HTERT RPE-1 (cell line): ENCODE results near the gene RAP1GAP2.
"Not testable (repeated sequence)": the region's sequence is repeated elsewhere in the genome, so short reads cannot be mapped to it uniquely, and the experiment has no call there.

ENCODE experiments used
- in situ Hi-C: fragments of 300-500 bp; cut with MboI; formaldehyde crosslinking; loops from 4 replicates; pipeline ENCODE4 v1.14.3; 2020; ENCODE audit warnings: low sequenced_read_pairs

RAP1GAP2 gene

DNA sequence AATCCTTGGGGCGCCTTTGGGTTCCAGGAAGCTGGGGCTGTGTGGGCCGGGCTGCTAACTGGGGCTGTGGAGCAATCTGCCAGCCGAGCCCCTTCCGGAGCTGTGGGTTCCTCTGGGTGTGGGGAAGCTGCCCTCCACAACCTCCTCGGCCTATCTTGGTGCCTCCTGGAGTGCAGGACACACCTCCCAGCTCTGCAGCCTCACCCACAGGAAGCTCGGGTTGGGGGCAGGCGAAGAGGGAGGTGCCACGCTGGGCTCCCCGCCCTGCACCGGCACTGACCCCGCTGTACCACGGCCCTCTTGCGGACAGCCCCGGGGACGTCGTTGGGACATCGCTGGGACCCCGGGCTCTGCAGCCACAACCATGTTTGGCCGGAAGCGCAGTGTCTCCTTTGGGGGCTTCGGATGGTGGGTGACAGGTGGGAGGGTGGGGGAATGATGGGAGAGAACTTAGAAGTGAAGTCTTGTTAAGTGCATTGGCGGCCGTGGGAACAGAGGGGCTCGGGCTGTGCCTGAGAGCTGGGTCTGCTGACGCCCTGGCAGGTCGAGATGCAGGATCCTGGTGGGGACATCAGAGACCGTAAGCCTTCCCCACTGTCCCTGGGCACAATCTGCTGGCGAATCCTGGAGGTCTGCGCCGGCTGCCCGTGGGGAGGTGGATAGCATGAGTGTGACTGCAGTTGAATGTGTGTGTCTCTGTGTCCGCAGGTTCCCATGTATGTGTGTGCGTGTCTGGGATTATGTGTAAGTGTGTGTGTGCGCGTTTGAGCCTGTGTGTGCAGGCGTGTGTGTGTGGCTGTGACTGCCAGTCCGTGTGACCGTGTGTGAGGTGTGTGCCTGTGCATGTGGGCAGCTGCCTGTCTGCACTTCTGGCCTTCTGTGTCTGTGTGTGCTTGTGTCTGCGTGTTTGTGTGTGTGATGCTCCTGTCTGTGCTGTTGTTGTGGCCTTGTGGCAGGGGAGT lies at the start of gene RAP1GAP2:
Gene RAP1GAP2 (plus strand): TSS at position 275 of the 962 bp plus-strand sequence. CDS start 90 bp downstream, at position 365.
- in situ Hi-C loops: no loop called here

DNA sequence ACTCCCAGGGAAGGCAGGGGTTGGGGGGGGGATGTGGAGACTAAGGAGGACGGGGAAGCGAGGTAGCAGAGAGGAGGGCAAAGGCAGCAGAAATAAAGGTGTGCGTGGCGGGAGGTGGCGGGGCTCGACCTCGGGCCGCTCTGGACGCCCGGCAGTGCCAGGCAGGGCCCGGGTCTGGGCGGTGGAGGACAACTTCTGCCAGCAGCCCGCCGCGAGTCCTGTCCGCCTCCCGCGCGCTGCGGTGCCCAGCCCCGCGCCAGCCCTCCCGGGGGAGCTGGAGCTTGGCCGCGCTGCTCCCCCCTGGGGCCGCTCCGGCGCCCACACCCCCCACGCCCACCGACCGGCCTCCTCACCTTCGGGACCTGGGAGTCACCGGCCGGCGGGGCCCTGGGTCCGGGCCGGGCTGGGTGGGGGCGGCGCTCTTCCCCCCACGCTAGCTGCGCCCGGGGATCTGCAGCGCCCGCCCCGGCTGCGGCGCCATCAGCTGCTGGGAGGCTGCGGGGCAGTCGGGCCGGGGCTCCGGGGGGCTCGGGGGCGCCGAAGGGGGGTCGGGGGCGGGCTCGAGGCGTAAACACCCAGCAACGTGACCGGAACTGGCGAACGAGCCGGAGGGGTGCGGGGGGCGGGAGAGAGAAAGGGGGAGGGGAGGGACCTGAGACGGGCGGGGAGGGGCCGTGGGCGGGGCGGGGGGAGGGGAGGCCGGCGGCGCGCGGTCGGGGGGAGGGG lies 47.0 kb upstream of the RAP1GAP2 start, which contains the start of gene CCDC92B:
Gene CCDC92B (minus strand): TSS at position 595 of the 726 bp plus-strand sequence. CDS start 14,507 bp downstream, outside the sequence.
- in situ Hi-C loops: no loop called here

DNA sequence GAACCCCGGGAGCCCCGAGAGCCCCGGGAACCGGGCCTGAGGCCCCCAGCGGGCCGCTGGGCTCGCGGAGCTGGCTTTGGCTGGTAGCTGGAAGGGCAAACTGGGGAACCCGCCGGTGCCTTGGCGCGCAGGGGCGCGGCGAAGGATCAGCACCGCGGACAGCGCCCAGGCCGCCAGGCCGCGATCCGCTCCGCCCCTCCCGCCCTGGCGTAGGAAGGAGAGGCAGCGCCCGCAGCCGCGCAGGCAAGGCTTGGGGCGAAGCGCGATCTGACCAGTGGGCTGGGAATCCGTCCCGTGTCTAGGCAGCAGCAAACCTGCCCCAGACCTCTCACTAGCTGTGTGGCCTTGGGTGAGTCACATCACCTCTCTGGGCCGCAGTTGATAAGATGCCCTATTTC lies 46.5 kb upstream of the RAP1GAP2 start:
- in situ Hi-C loops: no loop called here

GRCh38 chr17:2750721-2751120 lies 45.5 kb upstream of the RAP1GAP2 start:
- in situ Hi-C loops: no loop called here

- in situ Hi-C loops: no loop called here
Measured at GRCh38 chr17:2751491-2751890, 44.7 kb upstream of the RAP1GAP2 start.

DNA sequence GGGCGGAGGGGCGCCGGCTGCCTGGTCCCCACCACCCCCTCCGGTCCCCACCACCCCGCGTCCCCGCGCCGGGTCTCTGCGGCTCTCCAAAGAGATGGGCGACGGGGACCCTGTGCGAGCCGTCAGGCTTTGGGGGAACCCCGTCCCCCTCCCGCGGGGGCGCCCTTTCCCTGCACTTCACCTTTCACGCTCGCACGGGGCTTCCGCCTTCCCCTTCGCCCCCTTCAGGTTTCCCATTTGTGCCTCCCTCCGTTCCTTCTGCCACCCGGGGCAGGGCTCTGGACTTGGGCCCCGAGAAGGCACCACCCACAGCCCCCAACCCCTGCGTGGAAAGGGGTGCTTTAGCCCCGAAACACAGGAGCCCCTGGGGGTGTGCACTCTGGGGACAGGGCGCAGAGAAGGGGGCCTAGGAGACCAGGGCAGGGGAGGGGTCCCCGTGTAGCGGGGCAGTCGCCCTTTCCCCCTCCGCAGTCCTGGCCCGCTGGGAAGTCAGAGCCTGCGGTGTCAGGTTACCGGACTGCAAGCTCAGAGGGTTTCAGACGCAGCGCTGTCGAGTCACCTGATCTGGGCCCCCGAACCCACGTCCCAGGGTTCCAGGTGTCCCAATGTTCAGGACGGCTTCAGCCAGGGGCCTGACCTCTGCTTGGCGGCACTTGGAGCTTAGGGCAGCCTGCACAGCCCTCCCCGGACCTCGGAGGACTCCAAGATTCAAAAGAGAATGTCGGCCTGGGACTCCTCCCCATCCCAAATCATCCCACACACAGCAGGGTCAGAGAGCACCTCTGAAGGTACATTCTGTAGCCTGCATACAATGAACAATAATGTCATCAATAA lies 40.1 kb upstream of the RAP1GAP2 start:
- in situ Hi-C loops: no loop called here

DNA sequence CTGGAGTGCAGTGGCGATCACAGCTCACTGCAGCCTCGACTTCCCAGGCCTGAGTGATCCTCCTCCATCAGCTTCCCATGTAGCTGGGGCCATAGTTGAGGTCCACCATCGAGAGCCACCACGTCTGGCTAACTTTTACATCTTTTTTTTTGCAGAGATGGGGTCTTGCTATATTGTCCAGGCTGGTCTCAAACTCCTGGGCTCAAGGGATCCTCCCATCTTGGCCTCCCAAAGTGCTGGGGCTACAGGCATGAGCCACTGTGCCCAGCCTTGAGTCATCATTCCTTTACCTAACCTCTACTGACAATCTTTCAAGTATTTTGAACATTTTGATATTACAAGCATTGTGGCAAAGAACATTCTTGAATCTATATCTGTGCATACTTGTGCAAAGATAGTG lies 37.4 kb upstream of the RAP1GAP2 start:
- in situ Hi-C loops: no loop called here

GRCh38 chr17:2770129-2770528 lies 26.1 kb upstream of the RAP1GAP2 start:
- in situ Hi-C loops: no loop called here

GRCh38 chr17:2775206-2775605 lies 21.0 kb upstream of the RAP1GAP2 start:
- in situ Hi-C loops: no loop called here

DNA sequence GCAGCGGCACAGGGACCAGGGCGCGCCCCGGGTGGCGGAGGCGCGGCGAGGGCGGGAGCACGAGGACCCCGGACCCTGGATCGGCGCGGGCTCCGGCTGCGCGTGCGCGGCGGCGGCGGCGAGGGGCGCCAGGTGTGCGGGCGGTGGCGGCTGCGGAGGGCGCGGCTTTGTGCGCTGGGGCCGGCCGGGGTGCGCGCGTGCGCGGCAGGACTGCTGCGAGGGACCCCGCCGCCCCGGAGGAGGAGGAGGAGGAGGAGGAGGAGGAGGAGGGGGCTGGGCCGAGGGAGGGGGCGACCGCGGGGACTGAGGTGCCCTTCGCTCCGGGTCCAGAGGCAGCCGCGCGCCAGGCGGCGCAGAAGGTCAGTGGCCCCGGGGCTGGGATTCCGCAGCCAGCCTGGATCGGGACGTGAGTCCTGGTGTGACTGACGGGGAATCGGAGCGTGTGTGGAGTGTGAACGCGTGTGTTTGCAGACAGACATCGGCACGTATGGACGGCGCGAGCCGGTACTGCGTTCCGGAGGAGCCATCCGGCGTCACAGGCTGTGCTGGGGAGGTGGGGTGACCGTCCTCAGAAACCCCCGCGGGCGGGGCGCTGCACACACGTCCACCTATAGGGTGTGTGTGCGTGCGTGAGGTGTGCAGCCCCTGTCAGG lies 19.5 kb upstream of the RAP1GAP2 start:
- in situ Hi-C loops: no loop called here

GRCh38 chr17:2777242-2777867 lies 18.9 kb upstream of the RAP1GAP2 start:
- in situ Hi-C loops: no loop called here

DNA sequence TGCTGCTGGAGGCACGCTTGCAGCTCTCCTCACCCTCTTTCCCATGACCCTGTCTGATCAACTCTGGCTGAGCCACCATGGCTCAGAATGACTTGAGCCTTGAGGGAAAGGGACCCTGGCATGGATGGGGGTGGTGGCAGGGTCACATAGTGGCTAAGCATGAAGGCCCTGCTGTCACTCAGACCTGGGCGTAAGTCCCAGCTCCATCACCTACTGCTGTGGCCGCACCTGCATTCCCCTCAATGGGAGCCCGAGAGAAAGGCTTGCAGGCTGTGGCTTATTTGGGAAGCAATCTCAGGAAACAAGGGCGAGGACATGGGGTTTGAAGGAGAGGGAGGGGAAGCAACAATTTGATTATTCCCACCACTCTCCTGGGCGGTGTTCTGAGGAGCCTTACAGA lies 17.7 kb upstream of the RAP1GAP2 start:
- in situ Hi-C loops: no loop called here

DNA sequence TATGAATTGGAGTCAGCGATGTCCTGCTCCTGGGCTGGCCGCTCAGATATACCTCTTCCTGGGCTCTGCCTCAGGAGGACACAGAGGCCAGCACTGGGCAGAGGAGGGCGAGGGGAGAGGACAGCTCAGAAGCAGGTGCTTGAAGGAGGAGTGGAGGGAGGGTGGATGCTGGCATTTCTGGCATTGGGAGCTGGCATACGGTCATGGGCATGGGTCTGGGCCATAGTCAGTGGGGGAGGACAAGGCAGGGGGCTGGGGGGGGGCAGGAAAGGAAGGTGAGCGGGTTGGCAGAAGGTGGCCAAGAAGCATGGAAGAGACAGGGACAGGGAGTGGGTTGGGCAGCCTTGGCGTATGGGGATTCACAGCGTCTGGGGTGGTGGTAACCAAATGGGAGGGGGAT lies 16.7 kb upstream of the RAP1GAP2 start:
- in situ Hi-C loops: no loop called here

DNA sequence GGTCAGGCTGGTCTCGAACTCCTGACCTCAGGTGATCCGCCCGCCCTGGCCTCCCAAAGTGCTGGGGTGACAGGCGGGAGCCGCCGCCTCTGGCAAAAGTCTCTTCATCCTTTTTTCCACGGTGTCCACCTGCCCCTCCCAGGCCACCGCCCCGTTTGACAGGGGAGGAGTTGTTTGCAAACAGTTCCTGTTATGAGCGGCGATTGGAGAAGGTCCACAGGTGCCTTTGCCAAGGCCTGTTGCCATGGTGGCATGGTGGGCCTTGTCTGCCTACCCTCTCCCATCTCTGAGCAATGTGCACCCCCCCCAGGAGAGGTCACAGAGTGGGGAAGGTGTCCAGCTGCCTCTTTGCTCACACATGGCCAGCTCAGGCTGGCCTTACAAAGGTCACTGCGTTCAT lies 16.0 kb upstream of the RAP1GAP2 start:
- in situ Hi-C loops: no loop called here

DNA sequence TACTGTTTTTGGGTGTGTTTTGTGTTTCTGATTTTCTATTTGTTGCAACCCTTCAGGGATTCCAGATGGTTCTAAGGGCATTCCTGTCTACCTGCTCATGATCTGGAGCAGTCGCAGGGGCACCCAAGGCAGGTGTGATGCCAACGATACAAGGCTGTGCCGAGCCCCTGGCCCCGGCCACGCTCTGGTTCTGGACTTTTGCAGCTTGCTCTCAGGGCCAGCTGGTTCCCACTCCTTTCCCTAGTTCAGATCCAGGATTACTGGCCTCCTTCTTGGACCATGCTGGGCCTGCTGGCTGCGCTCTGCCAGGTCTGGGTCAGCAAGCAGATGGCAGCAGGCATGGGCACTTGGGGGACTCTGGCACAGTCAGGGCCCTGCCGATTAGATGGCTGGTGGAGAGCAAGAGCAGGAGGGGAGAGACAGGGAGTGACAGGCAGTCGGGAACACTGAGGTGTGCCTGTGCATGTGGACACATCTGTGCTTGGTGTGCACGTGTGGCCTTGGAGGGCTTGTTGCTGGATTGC lies 15.2 kb upstream of the RAP1GAP2 start:
- in situ Hi-C loops: no loop called here

GRCh38 chr17:2781598-2781997 lies 14.6 kb upstream of the RAP1GAP2 start:
- in situ Hi-C loops: not testable (repeated sequence)

DNA sequence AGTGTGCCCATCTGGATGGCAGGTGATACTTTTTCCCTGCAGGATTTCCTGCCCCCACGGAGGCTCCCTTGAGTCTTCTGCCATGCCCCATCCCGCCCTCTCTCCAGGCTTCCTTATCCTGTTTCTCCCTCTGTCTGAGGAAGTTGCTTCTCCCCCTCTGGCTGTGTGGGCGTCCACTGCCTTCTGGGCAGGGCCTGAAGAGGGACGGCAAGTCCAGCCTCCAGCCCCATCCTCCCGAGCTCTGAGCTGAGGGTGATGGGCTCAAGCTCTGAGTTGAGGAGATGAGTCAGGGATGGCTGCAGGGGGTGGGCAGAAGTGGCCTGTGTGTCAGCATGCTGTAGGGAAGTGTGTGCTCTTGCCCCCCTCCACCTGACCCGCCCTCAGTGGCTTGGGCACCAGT lies 14.2 kb upstream of the RAP1GAP2 start:
- in situ Hi-C loops: no loop called here

DNA sequence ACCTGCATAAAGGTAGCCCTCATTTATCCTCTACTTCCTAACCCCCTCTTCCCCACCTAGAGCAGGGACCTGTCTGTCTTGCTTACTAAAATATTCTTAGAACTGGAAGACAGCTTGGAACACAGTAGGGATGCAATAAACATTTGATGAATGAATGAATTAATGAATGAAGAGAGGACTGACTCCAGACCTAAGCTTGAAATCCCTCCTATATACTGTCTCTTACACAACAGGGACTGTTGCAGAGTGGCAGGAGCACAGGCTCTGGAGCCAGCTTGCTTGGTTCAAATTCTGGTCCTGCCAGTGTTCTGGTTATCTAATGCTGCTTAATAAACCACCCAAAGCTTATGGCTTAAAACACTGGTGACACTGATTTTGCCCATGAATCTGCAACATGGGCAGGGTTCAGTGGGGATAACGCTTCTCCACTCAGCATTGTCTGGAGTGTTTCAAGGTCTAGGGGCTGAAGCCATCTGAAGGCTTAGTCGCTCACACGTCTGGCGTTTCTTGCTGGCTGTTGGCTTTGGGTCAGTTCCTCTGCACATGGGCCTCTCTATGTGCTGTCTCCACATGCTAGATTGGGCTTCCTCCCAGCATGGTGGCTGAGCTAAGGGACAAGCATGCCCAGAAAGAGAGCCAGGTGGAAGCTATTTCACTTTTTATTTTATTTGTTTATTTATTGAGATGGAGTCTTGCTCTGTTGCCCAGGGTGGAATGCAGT lies 12.8 kb upstream of the RAP1GAP2 start:
- in situ Hi-C loops: no loop called here

DNA sequence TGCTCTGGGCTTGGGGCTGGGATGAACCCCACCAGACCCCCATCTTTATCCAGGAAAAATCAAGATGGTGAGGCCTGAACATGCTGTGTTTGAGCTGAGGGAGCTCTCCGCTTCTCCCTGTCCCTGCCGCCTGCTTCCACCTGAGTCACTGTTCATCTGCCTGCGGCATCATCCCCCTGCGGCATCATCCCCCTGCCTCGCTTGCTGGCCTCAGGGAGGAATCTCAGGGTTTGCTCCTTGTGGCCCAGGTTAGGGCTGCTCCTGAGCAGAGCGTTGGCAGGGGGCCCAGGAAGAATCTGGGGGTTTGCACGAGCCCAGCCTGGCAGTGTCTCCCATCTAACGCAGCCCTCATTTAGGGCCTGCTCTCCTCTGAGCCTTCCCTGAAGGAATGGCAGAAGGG lies 11.4 kb upstream of the RAP1GAP2 start:
- in situ Hi-C loops: no loop called here
